ENCODE results near the gene CFAP300.

The CFAP300 gene

DNA sequence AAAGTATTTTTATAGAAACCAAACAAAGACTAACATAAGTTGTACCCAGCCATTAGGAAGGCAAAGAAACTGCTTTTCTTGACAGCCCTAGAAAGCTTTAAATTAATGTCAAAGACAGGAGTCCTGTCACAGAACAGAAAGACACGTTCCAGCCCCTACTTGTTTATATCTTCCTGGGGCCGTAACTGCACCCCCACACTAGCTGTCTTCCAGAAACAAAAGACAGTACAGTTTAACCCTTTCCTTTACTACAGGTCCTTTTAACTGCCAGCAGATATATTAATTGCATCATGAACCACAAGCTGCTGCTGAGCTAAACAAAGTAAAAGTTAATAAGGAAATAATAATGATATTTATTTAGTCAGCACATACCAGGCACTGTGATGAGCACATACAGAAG is 20.3 kb upstream of the CFAP300 start:
- in situ Hi-C loops (cut with MboI; ENCODE audit: low sequenced_read_pairs, unreplicated experiment), result no loop called here
- no peak for DNase-seq (ENCODE audit: low spot score)
- no peak for TF ChIP-seq CTCF (IDR thresholded peaks at IDR 0.05; ENCODE audit: borderline replicate concordance, control extremely low read depth, extremely low read depth, insufficient read depth, missing control alignments)

DNA sequence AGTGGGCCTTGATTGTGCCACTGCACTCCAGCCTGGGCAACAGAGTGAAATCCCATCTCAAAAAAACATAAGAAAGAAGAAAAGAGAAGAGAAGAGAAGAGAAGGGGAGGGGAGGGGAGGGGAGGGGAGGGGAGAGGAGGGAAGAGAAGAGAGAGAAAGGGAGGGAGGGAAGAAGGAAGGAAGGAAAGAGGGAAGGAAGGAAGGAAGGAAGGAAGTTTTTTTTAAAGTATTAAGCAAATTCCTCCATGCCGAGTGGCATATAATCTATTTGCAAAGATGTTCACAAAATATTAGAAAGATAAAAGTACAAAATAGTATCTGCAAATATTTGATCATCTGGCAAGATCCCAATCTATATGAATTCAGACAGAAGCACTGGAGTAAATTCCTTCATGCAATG is 10.5 kb upstream of the CFAP300 start:
- in situ Hi-C loops (cut with MboI; ENCODE audit: low sequenced_read_pairs, unreplicated experiment), result no loop called here
- TF ChIP-seq CTCF (IDR thresholded peaks at IDR 0.05; ENCODE audit: borderline replicate concordance, control extremely low read depth, extremely low read depth, insufficient read depth, missing control alignments), result no peak
- no peak for DNase-seq (ENCODE audit: low spot score)

DNA sequence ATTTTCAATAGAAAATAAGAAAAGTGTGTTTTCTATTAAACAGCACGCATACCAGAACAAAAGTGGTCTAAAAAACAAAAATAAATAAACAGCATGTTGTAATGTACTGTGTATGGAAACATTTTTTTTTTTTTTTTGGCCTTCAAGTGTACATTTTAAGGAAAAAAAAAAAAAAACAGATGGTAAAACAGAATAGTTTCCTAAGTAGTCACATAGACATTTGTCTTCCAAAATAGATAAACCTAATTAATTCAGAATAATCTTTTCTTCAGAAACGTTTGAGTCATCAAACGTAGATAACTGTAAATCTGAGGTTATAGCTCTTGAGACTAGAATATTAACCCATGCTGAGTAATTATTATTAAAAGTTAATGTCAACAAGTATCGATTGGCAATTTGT is 396 bp upstream of the CFAP300 start:
- in situ Hi-C loops (cut with MboI; ENCODE audit: low sequenced_read_pairs, unreplicated experiment), result no loop called here
- DNase-seq (ENCODE audit: low spot score), result no peak
- no peak for TF ChIP-seq CTCF (IDR thresholded peaks at IDR 0.05; ENCODE audit: borderline replicate concordance, control extremely low read depth, extremely low read depth, insufficient read depth, missing control alignments)

DNA sequence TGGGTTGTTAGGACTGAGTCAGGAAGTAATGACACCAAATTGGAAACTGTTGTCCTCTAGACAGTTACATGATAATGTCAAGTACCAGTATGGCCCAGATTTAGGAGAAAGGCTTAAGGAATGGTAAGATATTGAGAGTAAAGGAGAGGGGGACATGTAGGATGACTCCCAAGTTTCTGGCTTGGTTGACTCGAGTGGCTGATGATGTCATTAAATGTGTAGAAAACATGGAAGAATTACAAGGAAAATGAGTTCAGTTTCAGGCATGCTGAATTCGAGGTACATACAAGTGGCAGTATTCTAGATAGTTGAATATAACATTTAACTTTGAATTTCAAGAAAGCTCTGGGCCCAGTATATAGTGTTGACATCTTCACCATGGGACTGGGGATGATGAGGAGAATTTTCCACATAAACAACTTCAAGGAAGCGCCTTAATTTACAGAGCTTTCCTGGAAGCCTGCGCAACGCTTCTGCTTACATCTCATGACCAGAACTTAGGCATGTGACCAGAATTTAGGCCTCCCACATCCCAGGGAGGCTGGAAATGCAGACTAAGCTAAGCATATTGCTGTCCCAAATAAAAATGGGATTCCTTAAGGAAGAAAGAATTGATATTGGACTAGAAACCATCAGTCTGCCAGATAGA is 3.8 kb downstream of the CFAP300 start:
- in situ Hi-C loops (cut with MboI; ENCODE audit: low sequenced_read_pairs, unreplicated experiment), result no loop called here
- TF ChIP-seq CTCF (IDR thresholded peaks at IDR 0.05; ENCODE audit: borderline replicate concordance, control extremely low read depth, extremely low read depth, insufficient read depth, missing control alignments), result no peak

GRCh38 chr11:102061276-102061675 is 14.0 kb downstream of the CFAP300 start:
- in situ Hi-C loops (cut with MboI; ENCODE audit: low sequenced_read_pairs, unreplicated experiment), result no loop called here
- no peak for TF ChIP-seq CTCF (IDR thresholded peaks at IDR 0.05; ENCODE audit: borderline replicate concordance, control extremely low read depth, extremely low read depth, insufficient read depth, missing control alignments)
- no peak for DNase-seq (ENCODE audit: low spot score)

More for the DNA sequence above, 3.8 kb downstream of the CFAP300 start:
- DNase-seq (ENCODE audit: low spot score), result no peak

- TF ChIP-seq CTCF (IDR thresholded peaks at IDR 0.05; ENCODE audit: borderline replicate concordance, control extremely low read depth, extremely low read depth, insufficient read depth, missing control alignments), result no peak
- in situ Hi-C loops (cut with MboI; ENCODE audit: low sequenced_read_pairs, unreplicated experiment), result no loop called here
- no peak for DNase-seq (ENCODE audit: low spot score)
Measured at GRCh38 chr11:102062106-102062505, 14.9 kb downstream of the CFAP300 start.

All from GM13976 (cell line).